Left cardiac atrium (tissue), 4 donors: ENCODE results near the gene OTULINL. TPM values are rescaled to one million over a fixed set of nuclear protein-coding genes. Genes with fewer than 3 reads are reported as not detected.

Experiments used
- ATAC-seq, 2 donors: fragments of 200-7000 bp; cut with Tn5 transposase; one replicate each; pipeline ENCODE4 v1.9.1; 2020; ENCODE audit warnings: mild to moderate bottlenecking in 2 of 2, moderate library complexity in 2 of 2
- DNase-seq: peaks from one replicate; pipeline ENCODE4 v3.0.0-alpha.2; 2020
- intact Hi-C, 2 donors: fragments of 100-400 bp; cut with DNase I; formaldehyde crosslinking; loops; one replicate each; pipeline versions ENCODE4 v1.14.1 to v1.15.1; 2022 to 2023
- total RNA-seq, 2 donors: library from RNA; stranded (reverse); fragmentation: NEBNext Ultra II Directional; extraction: Animal tissue kit (Norgen Biotek cat#: 25700); gene quantifications; one replicate each; pipeline ENCODE4 v1.2.1, GENCODE V29; 2021
- donor health status: DM: no; HTN: yes; CAD: no.
- donor health status: DM: no; HTN: yes; CAD: no; lungs with severe emphysema.
- donor health status: DM: yes; HTN: yes; CAD: no.
- donor health status: Dilated cardiomyopathy.

Gene OTULINL
- total RNA-seq, 2 donors from 2014 or later = 4.9 to 12.9 TPM

DNA sequence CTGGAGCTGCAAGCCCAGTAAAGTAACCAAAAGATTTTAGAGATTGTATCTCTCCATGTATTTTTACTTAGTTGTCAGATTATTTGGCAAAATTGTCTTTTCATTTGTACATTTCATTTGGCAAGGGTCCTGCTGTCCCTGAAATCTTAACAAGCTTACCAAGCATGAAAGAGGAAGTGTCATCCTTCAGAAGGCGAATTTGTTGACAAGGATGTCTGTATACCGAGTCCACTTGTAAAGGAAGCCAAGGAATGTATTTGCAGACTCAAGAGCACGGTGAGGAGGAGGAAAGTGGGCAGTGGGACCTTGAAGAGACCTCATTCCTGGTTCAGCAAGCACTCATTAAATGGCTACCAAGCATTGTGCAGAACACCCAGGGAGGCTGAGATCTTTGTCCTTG, 7.5 kb upstream of the OTULINL start:
- DNase-seq (no peak), ATAC-seq (peak in 1 of 2 donors; percentile 33)
- intact Hi-C loops = no loop called here

DNA sequence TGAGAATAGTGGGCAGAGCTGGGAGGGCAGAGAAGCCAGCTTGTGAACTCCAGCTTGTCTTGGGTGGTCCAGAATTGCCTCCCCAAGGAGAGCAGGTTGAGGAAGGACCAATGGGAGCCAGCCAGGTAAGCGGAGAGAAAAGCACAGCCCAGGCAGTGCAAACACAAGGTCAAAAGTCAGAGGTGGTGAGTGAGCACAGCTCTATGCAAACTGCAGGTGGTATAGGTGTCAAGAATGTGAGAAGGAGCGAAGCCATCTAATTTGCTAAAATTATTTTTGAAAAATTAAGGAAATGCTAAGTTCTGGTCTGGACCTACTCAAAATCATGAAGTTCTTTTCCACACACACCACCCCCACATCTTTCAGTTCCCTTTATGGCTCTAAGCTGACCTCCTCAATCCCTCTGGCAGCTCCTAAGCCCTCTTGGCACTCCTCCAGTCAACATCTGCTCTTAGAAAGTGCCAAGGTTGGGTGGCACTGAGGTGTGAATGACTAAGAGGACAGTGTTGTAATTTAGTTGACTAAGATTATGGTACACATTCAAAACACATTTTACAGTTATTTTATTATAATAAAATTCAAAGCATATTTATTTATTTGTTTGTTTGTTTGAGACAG, 6.6 kb upstream of the OTULINL start:
- DNase-seq (peak; percentile 52), ATAC-seq (peak; percentile 89 to 90)
- intact Hi-C loops = no loop called here

DNA sequence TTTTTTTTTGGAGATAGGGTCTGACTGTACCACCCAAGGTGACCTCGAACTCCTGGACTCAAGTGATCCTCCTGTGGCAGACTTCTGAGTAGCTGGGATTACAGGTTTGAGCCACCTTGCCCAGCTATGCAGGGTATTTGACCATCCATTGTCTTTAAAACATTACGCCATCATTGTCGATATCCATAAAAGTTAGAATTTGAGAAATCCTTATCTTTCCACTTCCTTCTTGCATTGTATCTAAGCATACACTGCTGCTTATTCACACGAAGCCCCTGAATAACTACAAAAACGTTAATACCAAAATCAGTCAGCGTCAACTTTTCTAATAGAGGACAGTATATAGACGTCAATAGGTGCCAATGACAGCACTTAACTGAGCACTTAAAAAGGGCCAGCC, 5.4 kb upstream of the OTULINL start:
- intact Hi-C loops = no loop called here
- DNase-seq (no peak), ATAC-seq (no peak)

GRCh38 chr5:14577079-14577725, 4.4 kb upstream of the OTULINL start:
- DNase-seq (no peak), ATAC-seq (no peak)
- intact Hi-C loops = no loop called here

- intact Hi-C loops = no loop called here
- no peak for ATAC-seq
- DNase-seq = no peak
Observed at GRCh38 chr5:14577971-14578370, 3.6 kb upstream of the OTULINL start.

DNA sequence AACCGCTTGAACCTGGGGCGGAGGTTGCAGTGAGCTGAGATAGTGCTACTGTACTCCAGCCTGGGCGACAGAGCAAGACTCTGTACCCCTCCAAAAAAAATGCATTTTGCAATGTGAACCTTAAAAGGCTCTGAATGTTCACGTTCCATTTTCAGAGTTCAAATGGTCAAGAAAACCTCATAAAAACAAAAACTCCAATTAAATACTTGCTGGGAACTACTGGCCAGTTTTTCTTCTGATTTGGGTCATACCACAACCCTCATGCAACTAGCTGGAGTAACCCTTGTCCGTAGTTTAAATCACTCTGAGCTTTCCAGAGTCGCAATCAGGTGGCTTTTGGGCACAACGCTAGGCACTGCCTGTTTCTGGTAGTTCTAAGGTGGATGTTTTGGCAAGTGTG, 2.3 kb upstream of the OTULINL start:
- intact Hi-C loops = no loop called here
- no peak for ATAC-seq
- no peak for DNase-seq

DNA sequence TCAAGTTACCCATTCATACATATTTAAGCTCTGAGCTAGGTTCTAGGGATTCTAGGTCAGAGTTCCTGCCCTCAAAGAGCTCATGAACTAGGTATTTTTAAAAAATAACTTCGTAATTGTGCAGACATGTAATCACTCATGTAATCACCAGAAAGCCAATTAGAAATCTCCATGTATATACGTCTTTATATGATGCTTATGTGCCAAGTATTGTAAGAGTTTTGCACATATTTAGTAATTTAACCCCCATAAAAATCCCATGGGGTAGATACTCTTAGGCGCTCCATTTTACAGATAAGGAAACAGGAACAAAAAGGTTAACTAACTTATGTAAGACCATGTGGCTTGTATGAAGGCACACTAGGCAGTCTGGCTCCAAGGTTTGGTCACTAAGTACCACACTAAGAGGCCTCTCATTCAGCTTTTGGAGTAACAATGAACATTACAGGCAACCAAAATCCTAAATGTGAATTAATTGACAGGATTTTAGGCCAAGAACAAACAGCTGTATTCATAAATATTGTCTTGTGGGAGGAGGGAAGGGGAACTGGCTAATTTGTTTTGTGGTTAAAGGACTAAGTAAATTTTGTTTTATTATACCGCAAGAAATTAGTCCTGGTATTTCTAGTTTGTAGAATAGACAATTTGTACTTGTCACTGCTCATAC, 1.7 kb upstream of the OTULINL start:
- intact Hi-C loops = no loop called here
- ATAC-seq (no peak), DNase-seq (no peak)

DNA sequence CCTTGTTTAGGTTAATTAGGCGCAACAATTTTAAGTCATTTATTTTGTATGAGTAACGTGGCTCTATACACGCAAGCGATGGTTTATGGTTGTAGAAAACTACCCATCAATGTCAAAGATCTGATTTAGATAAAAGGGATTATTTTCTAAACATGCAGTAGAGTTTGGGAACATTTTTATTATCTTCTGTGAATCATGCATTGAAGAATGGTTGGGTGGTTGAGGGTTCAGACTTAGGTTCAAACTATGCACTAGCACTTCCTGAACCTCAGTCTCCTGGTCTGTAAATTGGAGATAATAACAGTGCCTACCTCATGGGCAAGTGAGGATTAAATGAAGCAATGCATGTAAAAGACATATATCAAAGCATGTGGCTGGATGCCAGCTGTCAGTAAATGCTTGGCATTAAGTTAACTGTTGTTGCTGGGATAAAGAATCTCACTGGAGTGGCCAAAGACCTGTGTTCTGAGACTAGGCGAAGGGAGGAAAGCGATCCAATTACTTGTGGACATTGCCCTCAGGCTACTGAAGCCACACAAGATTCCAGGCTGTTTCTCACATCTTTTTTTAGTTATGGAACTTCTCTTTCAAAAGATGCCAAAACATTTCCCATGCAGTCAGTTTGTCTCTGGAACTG, 1.1 kb upstream of the OTULINL start:
- intact Hi-C loops = no loop called here
- no peak for DNase-seq
- ATAC-seq = no peak

GRCh38 chr5:14581891-14582796, 552 bp downstream of the OTULINL start:
- DNase-seq (peak; percentile 60), ATAC-seq (peak; percentile 70 to 76)
- intact Hi-C loops = no loop called here

GRCh38 chr5:14582797-14583137, 1.2 kb downstream of the OTULINL start:
- intact Hi-C loops = no loop called here
- DNase-seq = no peak
- no peak for ATAC-seq

DNA sequence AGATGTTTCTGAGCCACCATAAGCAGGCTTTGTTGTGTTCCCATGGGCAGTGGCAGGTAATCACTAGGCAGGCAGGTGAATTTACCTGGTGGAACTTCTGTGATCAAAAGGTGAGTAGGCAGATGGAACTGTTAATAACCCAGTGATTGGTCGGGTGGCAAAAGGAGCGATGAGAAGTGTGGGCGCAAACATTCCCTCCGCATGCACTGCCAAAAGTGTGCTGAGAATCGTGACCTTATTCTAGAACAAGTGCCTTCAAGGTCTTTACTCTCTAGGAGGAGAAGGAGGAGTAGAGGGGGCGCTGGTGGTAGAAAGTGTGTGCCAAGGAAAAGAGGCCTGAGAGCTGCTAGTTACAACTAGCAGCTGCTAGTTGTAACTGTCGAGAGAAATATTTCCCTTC, 3.3 kb downstream of the OTULINL start:
- DNase-seq (no peak), ATAC-seq (no peak)
- intact Hi-C loops = no loop called here

DNA sequence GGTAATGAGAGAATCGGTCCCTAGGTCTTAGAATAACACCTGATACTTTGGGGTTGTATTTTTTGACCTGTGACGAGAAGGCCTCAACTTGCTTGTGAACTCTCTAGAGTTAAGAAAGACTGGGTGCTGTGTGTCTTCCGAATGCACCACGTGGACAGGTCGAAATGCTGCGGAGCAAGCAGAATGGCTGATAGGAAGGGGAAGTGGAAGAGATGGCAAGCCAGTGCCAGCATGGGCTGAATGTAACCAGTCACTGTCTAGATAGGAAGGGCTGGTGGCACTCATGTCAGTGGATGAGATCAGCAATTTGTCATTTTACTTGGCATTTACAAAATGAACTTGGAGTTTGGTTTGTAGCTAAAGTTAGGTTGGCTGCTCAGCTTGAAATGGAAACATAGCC, 5.6 kb downstream of the OTULINL start:
- intact Hi-C loops = no loop called here

GRCh38 chr5:14588145-14588544, 6.6 kb downstream of the OTULINL start:
- DNase-seq (no peak), ATAC-seq (peak; percentile 28 to 67)
- intact Hi-C loops = no loop called here

More for the DNA sequence above, 5.6 kb downstream of the OTULINL start:
- peak; percentile 51 to 73 for ATAC-seq
- peak; percentile 34 for DNase-seq

DNA sequence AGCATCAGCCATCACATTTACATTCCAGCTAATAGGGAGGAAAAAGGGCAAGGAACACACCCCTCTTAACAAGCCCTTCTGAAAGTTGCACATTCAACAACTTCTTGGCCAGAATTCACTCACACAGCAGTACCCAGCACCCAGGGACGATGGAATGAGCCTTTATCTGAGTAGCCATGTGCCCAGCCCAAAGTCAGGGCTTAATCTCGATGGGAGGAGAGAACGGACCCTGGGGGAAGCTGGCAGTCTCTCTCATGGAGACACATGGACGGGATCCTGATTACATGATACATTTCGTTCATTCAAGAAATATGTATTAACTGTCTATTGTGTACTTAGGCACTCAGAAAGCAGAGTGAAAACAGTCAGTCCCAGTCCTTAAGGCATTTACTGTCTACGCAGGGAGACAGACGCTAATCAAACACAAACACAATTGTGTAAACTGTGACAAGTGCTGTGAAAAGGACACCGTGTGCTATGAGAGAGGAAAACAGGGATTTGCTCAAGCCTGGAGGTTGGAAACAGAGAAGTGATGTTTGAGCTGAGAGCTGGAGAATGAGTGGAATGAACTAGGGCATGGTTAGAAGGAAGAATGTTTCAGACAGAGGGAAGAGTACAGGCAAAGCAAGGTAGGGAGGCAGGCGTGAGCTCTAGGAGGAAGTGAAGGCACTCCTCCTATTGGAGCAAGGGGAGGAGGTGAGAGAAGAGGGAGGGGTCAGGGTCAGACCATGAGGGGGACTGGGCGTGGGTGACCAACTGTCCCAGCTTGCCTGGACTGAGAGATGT, 7.4 kb downstream of the OTULINL start:
- intact Hi-C loops = no loop called here
- no peak for ATAC-seq
- DNase-seq = no peak

DNA sequence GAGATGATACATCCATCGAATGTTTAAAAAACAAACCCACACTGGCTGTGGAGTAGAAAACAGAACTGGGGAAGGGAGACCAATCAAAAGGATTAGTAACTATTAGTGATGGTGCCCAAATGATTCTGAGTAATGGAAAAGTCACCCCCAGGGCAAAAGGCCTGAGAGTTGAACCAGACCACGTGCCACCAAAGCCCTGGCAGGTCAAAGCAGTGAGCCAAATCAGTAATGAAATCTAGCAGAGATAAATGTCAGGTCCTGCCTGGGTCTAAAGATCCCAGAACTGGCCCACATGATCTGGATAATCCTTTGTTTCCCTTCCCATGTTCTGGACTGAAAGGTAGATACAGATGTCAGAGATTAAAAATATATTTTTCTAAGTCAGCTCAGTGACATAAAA, 9.4 kb downstream of the OTULINL start:
- ATAC-seq = no peak
- intact Hi-C loops = no loop called here
- no peak for DNase-seq

- DNase-seq = no peak
- ATAC-seq = no peak
- intact Hi-C loops = no loop called here
Observed at GRCh38 chr5:14591548-14591947, 10.0 kb downstream of the OTULINL start.

- ATAC-seq = no peak
- intact Hi-C loops = no loop called here
- no peak for DNase-seq
Observed at GRCh38 chr5:14593326-14594021, 11.9 kb downstream of the OTULINL start.
